K562 (cell line): Measurements from ENCODE around the gene GLRX3. TPM values are rescaled to one million over a fixed set of nuclear protein-coding genes. Genes with fewer than 3 reads are reported as not detected.

Experiments used
- AFF4 ChIP-seq: sonication (generic); formaldehyde crosslinking; IDR thresholded peaks from 2 replicates; pipeline ENCODE4 v1.8.0; 2023; ENCODE audit warnings: mild to moderate bottlenecking, missing genetic modification reagents
- CTCFL ChIP-seq: IDR thresholded peaks from 2 replicates; pipeline ENCODE4 v1.6.1; 2011; ENCODE audit warnings: borderline replicate concordance, low read depth, mild to moderate bottlenecking, moderate library complexity, low read length; ENCODE audit not compliant: insufficient read depth, poor library complexity, severe bottlenecking
- EP400 ChIP-seq: fragments of 450-650 bp; IDR thresholded peaks from 2 replicates; pipeline ENCODE4 v1.6.1; 2017; ENCODE audit warnings: antibody characterized with exemption, mild to moderate bottlenecking, moderate library complexity
- HBP1 ChIP-seq: fragments of 450-650 bp; formaldehyde crosslinking; IDR thresholded peaks from 2 replicates; pipeline ENCODE4 v1.4.0; 2022; ENCODE audit warnings: missing genetic modification characterization
- HMG20B ChIP-seq: fragments of 250-450 bp; sonication (Bioruptor Pico); IDR thresholded peaks from 2 replicates; pipeline ENCODE4 v1.5.0; 2021; ENCODE audit warnings: mild to moderate bottlenecking
- KLF6 ChIP-seq: fragments of 250-450 bp; sonication (Bioruptor Pico); IDR thresholded peaks from 2 replicates; pipeline ENCODE4 v1.4.0; 2020; ENCODE audit warnings: mild to moderate bottlenecking, moderate library complexity, borderline replicate concordance
- RERE ChIP-seq: sonication (generic); formaldehyde crosslinking; IDR thresholded peaks from 2 replicates; pipeline ENCODE4 v1.8.0; 2023; ENCODE audit warnings: missing genetic modification reagents, mild to moderate bottlenecking, borderline replicate concordance
- VEZF1 ChIP-seq: fragments of 200-800 bp; sonication (Bioruptor generic); IDR thresholded peaks from 2 replicates; pipeline ENCODE4 v1.6.1; 2017; ENCODE audit warnings: missing genetic modification characterization, missing compliant biosample characterization
- ZC3H11A ChIP-seq: IDR thresholded peaks from 2 replicates; pipeline ENCODE4 v1.6.1; 2012; ENCODE audit warnings: low read depth, low read length, improper control_type of control experiment
- polyA plus RNA-seq, 8 experiments: library from polyadenylated mRNA; depleted of rRNA in 4 of 8; stranded (reverse) in 5 of 8; unstranded in 3 of 8; fragments of >200 nt; fragmentation: Nextera tagmentation in 2 of 8; fragmentation: Illumina TruSeq in 1 of 8; extraction: Ambion mirVana in 2 of 8; extraction: Trizol in 1 of 8; gene quantifications; 2 replicates each; pipeline versions ENCODE4 v1.2.1 to v1.2.3, GENCODE V29; 2011 to 2014; ENCODE audit warnings: inconsistent platforms in 1 of 8, missing spikeins in 1 of 8
- total RNA-seq, 7 experiments: library from RNA; depleted of rRNA in 6 of 7; stranded (reverse); fragments of >200 nt in 6 of 7; fragmentation: Illumina TruSeq in 2 of 7; extraction: Trizol in 2 of 7; gene quantifications; 2 replicates each; pipeline versions ENCODE4 v1.2.1 to v1.2.3, GENCODE V29; 2011 to 2021; ENCODE audit warnings: low replicate concordance in 1 of 7

Gene GLRX3
- total and polyA plus RNA-seq, 9 of the 15 experiments (the other 6 are each of a cell fraction or from before 2014, with no cell fraction given): 115 to 190 (median 169) TPM

- no peak for TF ChIP-seq AFF4
- TF ChIP-seq KLF6 (CRISPR knock-in tag): no peak
- no peak for TF ChIP-seq HBP1
- no peak for TF ChIP-seq RERE (CRISPR knock-in tag)
- TF ChIP-seq HMG20B (CRISPR knock-in tag): no peak
- TF ChIP-seq VEZF1 (CRISPR knock-in tag): peak; percentile 28; the same call in 1 of the 2 replicates
- TF ChIP-seq EP400: peak; percentile 61; the same call in 1 of the 2 replicates
- no peak for TF ChIP-seq ZC3H11A
- no peak for TF ChIP-seq CTCFL
Measured at GRCh38 chr10:130136226-130137089, at the start of gene GLRX3 (continued).
